GM21447 (cell line): ENCODE data around the gene CD80.

Source experiments
- ATAC-seq: cut with Tn5 transposase; IDR thresholded peaks from one replicate; pipeline ENCODE4 v1.9.1; 2021; ENCODE audit not compliant: unreplicated experiment

Gene CD80

DNA sequence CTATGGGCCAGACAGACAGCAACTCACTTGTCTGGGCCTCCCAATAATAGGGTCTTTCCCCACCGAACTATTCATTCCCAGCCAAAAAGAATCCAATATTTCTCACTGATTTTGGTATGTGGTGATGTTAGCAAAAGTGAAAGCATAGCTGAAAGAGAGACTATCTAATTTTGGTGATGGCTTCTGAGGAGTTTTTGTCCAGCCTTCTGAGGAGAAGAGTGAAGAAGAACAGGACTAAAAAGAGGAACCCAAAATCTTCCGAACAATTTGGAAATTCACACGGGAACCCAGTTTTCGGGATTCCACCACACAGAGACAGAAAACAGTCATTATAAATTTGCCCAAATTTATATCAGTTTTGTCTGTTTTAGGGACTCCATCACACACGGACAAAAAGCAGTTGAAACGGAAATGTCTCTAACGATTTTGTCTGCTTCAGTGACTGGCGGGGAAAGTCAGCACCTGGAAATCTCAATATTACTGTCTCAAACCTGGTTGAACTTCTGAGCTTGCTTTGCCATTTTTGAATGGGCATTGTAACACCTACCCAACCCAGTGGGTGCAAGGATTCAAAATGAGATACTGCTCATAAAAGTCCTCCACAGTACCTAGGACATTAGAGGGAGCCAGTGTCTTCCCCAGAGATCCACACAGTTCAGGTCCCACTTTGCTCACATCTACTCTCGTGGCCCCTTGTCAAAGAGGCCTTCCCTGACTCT lies 9.1 kb downstream of the CD80 start:
- ATAC-seq = peak; percentile 36

- no peak for ATAC-seq
These were observed 11.1 kb downstream of the CD80 start for GRCh38 chr3:119548341-119548740.

- ATAC-seq = no peak
These were observed 12.2 kb downstream of the CD80 start for GRCh38 chr3:119547227-119547626.

- ATAC-seq = no peak
These were observed 16.3 kb downstream of the CD80 start for GRCh38 chr3:119543147-119543546.

- ATAC-seq = peak; percentile 42
These were observed 17.1 kb downstream of the CD80 start for GRCh38 chr3:119542168-119542767.

- no peak for ATAC-seq
These were observed 17.9 kb downstream of the CD80 start for GRCh38 chr3:119541547-119541946.

- no peak for ATAC-seq
These were observed 20.6 kb downstream of the CD80 start for GRCh38 chr3:119538772-119539171.

GRCh38 chr3:119536757-119537156 lies 22.7 kb downstream of the CD80 start:
- no peak for ATAC-seq

GRCh38 chr3:119534296-119534695 lies 25.1 kb downstream of the CD80 start:
- ATAC-seq = no peak

- ATAC-seq = no peak
These were observed 28.3 kb downstream of the CD80 start for GRCh38 chr3:119531151-119531550.

DNA sequence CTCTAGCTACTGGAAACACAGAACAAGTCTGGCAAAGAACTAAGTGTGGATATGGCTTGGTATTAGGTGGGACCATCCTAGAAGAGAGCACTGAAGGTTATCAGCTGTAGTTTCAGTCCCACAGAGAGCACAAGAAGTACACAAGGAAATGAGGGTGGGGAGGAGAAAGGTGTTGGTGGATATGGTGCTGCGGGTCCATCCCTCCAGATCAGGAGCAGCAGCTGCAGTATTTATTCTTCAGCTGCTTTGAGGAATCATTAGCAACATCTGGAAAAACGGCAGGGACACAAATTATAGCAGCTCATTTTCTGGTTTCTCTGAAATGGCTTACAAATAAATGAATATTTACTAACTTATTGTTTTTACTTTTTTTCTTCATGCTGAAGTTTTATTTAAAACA lies 29.0 kb downstream of the CD80 start:
- ATAC-seq = no peak

GRCh38 chr3:119529883-119530282 lies 29.5 kb downstream of the CD80 start:
- no peak for ATAC-seq

- no peak for ATAC-seq
These were observed 31.7 kb downstream of the CD80 start for GRCh38 chr3:119527714-119528113.

GRCh38 chr3:119524931-119525662 lies 34.3 kb downstream of the CD80 start:
- ATAC-seq = no peak

DNA sequence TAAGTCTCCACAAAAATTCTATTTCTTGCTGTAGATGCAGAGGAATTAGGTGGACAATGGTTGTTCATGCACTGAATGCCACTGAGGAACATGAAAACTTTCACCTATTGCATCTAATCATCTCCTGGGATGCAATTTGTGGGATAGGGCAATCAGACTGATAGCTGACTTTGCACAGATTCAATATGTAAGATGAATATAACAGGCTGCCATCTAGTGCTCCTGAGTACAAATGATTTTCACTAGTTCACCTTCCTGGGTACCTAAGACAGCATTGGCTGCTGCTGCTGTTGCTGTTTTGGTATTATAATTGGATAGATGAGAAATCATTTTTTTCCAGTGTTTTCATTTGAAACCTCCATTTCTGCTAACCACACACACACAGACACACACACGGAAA lies 41.4 kb downstream of the CD80 start:
- no peak for ATAC-seq

DNA sequence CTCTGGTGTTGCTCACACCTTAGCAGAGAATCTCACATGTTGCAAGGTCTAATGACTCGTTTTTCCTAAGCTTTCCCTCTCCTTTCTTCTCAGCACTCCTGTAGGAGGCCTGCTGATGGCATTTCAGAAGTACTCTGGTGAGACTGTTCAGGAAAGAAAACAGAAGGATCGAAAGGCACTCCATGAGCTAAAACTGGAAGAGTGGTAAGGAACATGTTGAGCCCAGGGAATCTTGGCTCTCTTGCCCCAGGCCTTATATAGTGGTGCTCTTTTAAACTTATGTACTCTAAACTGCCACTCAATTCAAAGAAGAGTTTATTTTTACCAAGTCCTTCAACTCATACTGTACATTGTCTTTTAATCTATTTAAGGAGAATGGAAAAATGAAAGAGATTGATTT lies 42.3 kb downstream of the CD80 start:
- ATAC-seq = no peak

- ATAC-seq = no peak
These were observed 44.8 kb downstream of the CD80 start for GRCh38 chr3:119514637-119515036.

DNA sequence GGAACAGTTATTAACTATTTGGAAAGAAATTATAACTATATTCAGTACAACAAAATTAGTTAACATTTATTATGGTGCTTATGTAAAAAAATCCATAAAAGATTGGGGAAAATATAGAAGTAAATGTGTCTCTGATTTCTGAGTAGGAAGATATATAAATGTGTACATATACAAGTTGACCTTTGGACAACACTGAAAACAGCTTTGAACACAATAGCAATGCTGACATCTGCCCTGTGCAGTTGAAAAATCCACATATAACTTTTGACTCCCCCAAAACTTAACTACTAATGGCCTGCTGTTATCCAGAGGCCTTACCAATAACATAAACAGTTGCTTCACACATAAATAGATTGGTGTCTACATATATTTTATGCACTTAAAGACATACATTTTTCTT lies 48.7 kb downstream of the CD80 start:
- no peak for ATAC-seq

- peak; percentile 67 for ATAC-seq
These were observed 51.1 kb downstream of the CD80 start for GRCh38 chr3:119508172-119508845.

DNA sequence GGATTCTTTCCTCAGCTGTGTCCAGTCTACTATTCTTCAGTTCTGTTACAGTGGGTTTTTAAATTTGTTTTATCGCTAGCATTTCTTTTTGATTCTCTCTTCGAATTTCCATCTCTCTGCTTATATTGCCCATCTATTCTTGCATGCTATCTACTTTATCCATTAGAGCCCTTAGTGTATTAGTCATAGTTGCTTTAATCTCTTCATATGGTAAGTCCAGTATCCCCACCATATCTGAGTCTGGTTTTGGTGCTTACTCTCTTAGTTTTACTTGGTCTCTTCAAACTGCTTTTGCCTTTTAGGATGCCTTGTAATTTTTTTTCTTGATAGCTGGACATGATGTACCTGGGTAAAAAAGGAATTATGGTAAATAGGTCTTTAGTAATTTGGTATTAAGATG lies 52.0 kb downstream of the CD80 start:
- ATAC-seq = no peak

GRCh38 chr3:119506631-119507030 lies 52.8 kb downstream of the CD80 start:
- no peak for ATAC-seq

DNA sequence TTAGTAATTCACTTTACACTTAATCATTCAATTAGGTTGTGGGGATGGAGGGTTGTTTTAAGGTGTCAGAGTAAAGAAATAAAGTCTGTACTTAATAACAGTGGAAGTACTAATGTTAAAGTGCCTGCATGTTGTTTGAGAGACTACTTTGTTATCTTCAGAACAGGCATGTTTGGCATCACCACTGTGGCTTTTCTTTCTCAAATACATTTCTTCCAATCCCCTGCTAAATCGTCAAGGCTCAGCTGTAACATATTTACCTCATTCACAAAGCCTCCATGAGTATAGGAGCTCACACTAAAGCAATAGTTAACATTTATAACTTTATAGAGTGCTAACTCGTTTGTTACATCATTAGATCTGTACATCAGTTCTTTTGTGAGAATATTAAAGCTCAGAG lies 58.5 kb downstream of the CD80 start:
- no peak for ATAC-seq
